Measurements from ENCODE around the gene PTGR2. TPM values are rescaled to one million over a fixed set of nuclear protein-coding genes. Genes with fewer than 3 reads are reported as not detected.

PTGR2 gene
- total and polyA plus RNA-seq, 2 of the 8 experiments (the other 6 are each of a cell fraction or from before 2014, with no cell fraction given) = 6.0 to 17.5 TPM

DNA sequence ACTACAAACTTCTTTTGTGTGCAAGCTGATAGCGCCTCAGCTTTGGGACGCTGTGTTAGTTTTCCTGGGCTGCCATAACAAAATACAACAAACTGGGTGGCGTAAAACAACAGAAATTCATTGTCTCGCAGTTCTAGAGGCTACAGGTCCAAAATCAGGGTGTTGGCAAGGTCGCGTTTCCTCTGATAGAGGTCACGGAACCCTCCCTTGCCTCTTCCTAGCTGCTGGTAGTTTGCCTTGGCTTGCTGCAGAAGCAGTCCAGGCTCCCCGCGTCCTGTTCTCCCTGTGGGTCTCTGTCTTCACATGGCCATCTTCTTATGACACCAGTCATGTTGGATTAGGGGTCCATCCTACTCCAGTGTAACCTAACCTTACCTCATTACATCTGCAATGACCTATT is 32.8 kb upstream of the PTGR2 start (continued):
- TF ChIP-seq JUN (IDR thresholded peaks at IDR 0.05; ENCODE audit: low read depth, low read length) (no peak), SP4 (IDR thresholded peaks at IDR 0.05; ENCODE audit: low read length) (no peak), KDM4A (IDR thresholded peaks at IDR 0.05; ENCODE audit: low read depth, low read length, severe bottlenecking) (no peak), MAFK (IDR thresholded peaks at IDR 0.05; ENCODE audit: low read depth, low read length) (no peak), PHF8 (conservative IDR thresholded peaks at IDR 0.05; ENCODE audit: low read depth, low read length) (no peak)
- TF ChIP-seq, protein P1, sequence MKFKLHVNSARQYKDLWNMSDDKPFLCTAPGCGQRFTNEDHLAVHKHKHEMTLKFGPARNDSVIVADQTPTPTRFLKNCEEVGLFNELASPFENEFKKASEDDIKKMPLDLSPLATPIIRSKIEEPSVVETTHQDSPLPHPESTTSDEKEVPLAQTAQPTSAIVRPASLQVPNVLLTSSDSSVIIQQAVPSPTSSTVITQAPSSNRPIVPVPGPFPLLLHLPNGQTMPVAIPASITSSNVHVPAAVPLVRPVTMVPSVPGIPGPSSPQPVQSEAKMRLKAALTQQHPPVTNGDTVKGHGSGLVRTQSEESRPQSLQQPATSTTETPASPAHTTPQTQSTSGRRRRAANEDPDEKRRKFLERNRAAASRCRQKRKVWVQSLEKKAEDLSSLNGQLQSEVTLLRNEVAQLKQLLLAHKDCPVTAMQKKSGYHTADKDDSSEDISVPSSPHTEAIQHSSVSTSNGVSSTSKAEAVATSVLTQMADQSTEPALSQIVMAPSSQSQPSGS (IDR thresholded peaks at IDR 0.05; ENCODE audit: low read length) = no peak
